Activated CD8-positive, alpha-beta T cell treated with anti-CD3 and anti-CD28 coated beads for 36 hours (primary cell): Measurements from ENCODE around the gene C2. TPM values are rescaled to one million over a fixed set of nuclear protein-coding genes. Genes with fewer than 3 reads are reported as not detected.
"Not testable (repeated sequence)": the region's sequence is repeated elsewhere in the genome, so short reads cannot be mapped to it uniquely, and the experiment has no call there.

Experiments used
- ATAC-seq: fragments of 200-7000 bp; cut with Tn5 transposase; one replicate; pipeline ENCODE4 v1.10.0; 2021; ENCODE audit warnings: mild to moderate bottlenecking, moderate library complexity
- CTCF ChIA-PET: fragments of 350-600 bp; sonication (Branson Sonifier 250); formaldehyde crosslinking; loops from one replicate; lab custom pipeline; 2021; ENCODE audit warnings: antibody characterized with exemption; lab: Charles Lee
- POLR2A ChIA-PET: fragments of 350-600 bp; sonication (Branson Sonifier 250); formaldehyde crosslinking; loops from one replicate; lab custom pipeline; 2021; ENCODE audit warnings: antibody characterized with exemption; lab: Charles Lee
- DNase-seq: peaks from one replicate; pipeline ENCODE4 v3.0.0-alpha.2; 2020
- H3K27ac Mint-ChIP-seq: one replicate; pipeline ENCODE4 v1.8.0; 2021; ENCODE audit warnings: mild to moderate bottlenecking, mixed read lengths
- H3K27me3 Mint-ChIP-seq: one replicate; pipeline ENCODE4 v1.8.0; 2021; ENCODE audit warnings: mixed read lengths
- H3K36me3 Mint-ChIP-seq: one replicate; pipeline ENCODE4 v1.8.0; 2021; ENCODE audit warnings: low read depth, mixed read lengths
- H3K4me1 Mint-ChIP-seq: one replicate; pipeline ENCODE4 v1.8.0; 2021; ENCODE audit warnings: low read depth, mixed read lengths
- H3K4me3 Mint-ChIP-seq: one replicate; pipeline ENCODE4 v1.8.0; 2021; ENCODE audit warnings: mild to moderate bottlenecking, moderate library complexity, mixed read lengths
- H3K9me3 Mint-ChIP-seq: one replicate; pipeline ENCODE4 v1.8.0; 2021; ENCODE audit warnings: mixed read lengths
- CTCF ChIP-seq: fragments of 200-600 bp; IDR thresholded peaks from one replicate; pipeline ENCODE4 v1.8.0; 2022; ENCODE audit warnings: antibody characterized with exemption, mild to moderate bottlenecking
- intact Hi-C: fragments of 100-400 bp; cut with micrococcal nuclease; formaldehyde crosslinking; loops from one replicate; pipeline ENCODE4 v1.10.0; 2022
- total RNA-seq, 2 experiments: library from RNA; stranded (reverse); gene quantifications; one replicate each; pipeline ENCODE4 v1.2.3, GENCODE V29; 2021

C2 gene
- total RNA-seq, 2 experiments from 2014 or later: 0.99 to 1.4 TPM

- CTCF ChIA-PET: interaction anchor here (1.4 to 2.9 kb wide), 2 partner anchors 11 to 19 kb away, joined by 3 to 16 read pairs; partner anchors contain the start of gene SKIC2
- intact Hi-C loops: no loop called here
- no peak for ATAC-seq
These were observed 43.2 kb downstream of the C2 start for GRCh38 chr6:31970604-31971271.

DNA sequence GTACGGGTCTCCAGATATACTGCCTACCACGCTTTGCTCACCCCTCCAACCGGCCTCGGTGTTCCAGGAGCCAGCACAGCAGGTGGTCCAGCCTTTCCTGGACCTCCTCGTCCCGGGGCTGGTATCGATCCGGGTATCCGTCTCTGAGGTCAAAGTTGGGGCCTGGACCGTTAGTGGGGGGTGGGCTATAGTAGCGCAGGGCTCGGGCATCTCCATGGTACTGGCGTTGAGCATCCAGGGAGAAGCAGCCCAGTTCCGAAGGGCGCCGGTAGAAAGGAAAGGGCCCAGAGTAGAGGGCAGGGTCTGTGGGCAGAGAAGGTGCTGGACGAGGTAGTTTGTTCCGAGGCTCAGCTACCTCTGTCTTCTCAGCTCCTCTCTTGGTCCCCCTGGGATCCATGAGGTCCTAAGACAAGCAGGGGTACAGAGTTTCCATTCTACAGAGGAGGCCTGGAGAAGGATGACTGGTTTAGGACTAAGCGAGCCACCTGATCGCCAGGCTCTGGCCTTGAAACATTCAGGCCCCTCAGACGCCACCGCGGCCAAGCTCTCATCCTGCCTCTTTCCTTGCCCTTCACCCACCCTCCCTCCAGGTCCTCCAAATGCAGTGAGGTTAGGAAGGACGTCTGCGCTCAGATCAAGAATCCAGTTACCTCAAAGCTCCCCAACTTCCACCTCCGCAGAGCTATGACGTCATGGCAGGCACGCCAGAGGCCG lies 43.9 kb downstream of the C2 start:
- ATAC-seq: no peak
- POLR2A ChIA-PET: interaction anchor here (0.7 to 9.3 kb wide), 16 partner anchors 9 to 431 kb away, joined by 3 to 85 read pairs (median 3); partner anchors contain the start of genes BAG6, C6orf47, MSH5 and NELFE
- TF ChIP-seq CTCF: no peak
- H3K9me3 Mint-ChIP-seq: no peaks in the 10 kb centered on the region
- peak overlapping the region; percentile 99 for H3K27ac Mint-ChIP-seq
- CTCF ChIA-PET: interaction anchor here (1.0 to 2.9 kb wide), 4 partner anchors 12 to 73 kb away, joined by 3 to 16 read pairs (median 4); partner anchors contain the start of gene SKIC2
- peaks cover 21% of the 10 kb centered on the region for H3K36me3 Mint-ChIP-seq
- H3K4me3 Mint-ChIP-seq: peak overlapping the region; percentile 94
- peaks cover 2% of the 10 kb centered on the region for H3K27me3 Mint-ChIP-seq
- DNase-seq: no peak
- intact Hi-C loops: no loop called here
- peaks cover 31% of the 10 kb centered on the region for H3K4me1 Mint-ChIP-seq

More at GRCh38 chr6:31970604-31971271, 43.2 kb downstream of the C2 start:
- peaks cover 2% of the 10 kb centered on the region for H3K27me3 Mint-ChIP-seq
- peaks cover 21% of the 10 kb centered on the region for H3K36me3 Mint-ChIP-seq
- H3K9me3 Mint-ChIP-seq: no peaks in the 10 kb centered on the region
- POLR2A ChIA-PET: interaction anchor here (0.8 to 9.3 kb wide), 8 partner anchors 9 to 338 kb away, joined by 3 to 85 read pairs (median 5); partner anchors contain the start of genes C6orf47, NELFE and SKIC2
- peak overlapping the region; percentile 99 for H3K27ac Mint-ChIP-seq
- no peak for TF ChIP-seq CTCF
- H3K4me1 Mint-ChIP-seq: peaks cover 31% of the 10 kb centered on the region
- DNase-seq: no peak
- peak overlapping the region; percentile 94 for H3K4me3 Mint-ChIP-seq

DNA sequence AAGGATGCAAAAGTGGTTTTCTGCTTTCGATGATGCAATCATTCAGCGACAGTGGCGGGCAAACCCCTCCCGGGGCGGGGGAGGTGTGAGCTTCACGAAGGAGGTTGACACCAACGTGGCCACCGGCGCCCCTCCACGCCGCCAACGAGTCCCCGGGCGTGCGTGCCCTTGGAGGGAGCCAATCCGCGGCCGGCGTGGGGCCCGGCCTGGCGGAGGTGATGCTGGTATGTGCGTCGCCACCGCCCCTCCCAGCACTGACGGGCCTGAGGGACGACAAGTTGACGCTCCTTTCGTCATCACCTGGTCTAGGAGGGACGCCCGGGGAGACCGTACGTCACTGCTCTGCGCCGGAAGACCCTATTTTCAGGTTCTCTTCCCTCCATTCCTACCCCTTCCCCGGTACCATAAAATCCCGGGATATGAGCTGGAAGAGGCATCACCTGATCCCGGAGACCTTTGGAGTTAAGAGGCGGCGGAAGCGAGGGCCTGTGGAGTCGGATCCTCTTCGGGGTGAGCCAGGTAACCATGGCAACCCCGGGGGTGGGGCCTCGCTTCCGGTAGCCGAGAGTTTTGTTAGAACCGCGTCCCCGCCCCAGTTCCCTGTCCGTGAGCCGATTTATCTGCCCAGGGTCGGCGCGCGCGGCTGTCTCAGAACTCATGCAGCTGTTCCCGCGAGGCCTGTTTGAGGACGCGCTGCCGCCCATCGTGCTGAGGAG lies 44.6 kb downstream of the C2 start, which contains the start of gene DXO:
TSS of gene DXO (minus strand) at position 146 of the 716 bp plus-strand sequence. CDS start 463 bp downstream, outside the sequence.
- ATAC-seq: peak; percentile 95
- peak within 1 kb of the TSS; percentile 94 for H3K4me3 Mint-ChIP-seq
- peak within 1 kb of the TSS; percentile 99 for H3K27ac Mint-ChIP-seq
- H3K27me3 Mint-ChIP-seq: peaks cover 2% of the 10 kb centered on the region
- peak; percentile 99 for DNase-seq
- ChIA-PET CTCF (interaction anchor here (1.0 to 2.9 kb wide), 4 partner anchors 13 to 74 kb away, joined by 3 to 16 read pairs (median 4); partner anchors contain the start of gene SKIC2), POLR2A (interaction anchor here (0.6 to 9.3 kb wide), 17 partner anchors 10 to 431 kb away, joined by 3 to 85 read pairs (median 3); partner anchors contain the start of genes BAG6, C6orf47, MSH5 and NELFE)
- H3K36me3 Mint-ChIP-seq: peaks cover 24% of the 10 kb centered on the region
- no peak for TF ChIP-seq CTCF
- peaks cover 33% of the 10 kb centered on the region for H3K4me1 Mint-ChIP-seq
- H3K9me3 Mint-ChIP-seq: no peaks in the 10 kb centered on the region
- intact Hi-C loops: no loop called here

DNA sequence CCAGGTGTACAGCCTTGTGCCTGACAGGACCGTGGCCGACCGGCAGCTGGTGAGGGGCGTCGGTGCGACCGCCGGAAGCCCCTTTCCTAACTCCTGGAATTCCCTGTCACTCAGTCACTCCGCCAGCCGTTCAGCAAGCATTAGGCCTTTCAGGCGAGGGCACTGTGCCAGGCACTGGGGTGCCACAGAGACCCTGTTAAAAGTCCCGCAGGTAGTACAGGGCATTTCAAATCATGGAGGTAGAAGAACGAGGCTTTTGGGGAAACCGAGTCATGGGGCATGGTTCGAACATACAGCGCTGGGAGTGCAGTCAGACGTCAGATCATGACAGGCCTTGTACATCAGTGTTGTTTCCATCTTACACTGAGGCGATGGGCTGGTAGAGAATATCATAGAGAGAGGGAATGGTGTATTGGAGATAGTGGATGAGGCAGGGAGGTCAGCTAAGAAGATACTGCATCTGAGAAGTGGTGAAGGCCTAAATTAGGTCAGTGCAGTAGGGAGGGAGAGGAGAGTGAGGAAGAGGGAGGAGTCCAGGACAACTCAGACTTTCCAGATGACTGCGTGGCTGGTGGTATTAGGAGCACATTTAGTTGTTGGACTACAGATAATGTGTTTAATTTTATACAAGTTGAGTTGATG lies 45.3 kb downstream of the C2 start:
- no peak for ATAC-seq
- intact Hi-C loops: no loop called here
- peak; percentile 63 for DNase-seq
- POLR2A ChIA-PET: interaction anchor here (0.6 to 9.3 kb wide), 10 partner anchors 11 to 432 kb away, joined by 3 to 85 read pairs (median 4); partner anchors contain the start of genes BAG6, C6orf47, NELFE and SKIC2
- no peak for TF ChIP-seq CTCF
- Mint-ChIP-seq H3K27ac (peak overlapping the region; percentile 99), H3K36me3 (peaks cover 18% of the 10 kb centered on the region), H3K27me3 (peaks cover 2% of the 10 kb centered on the region), H3K4me1 (peaks cover 33% of the 10 kb centered on the region), H3K9me3 (no peaks in the 10 kb centered on the region), H3K4me3 (peak overlapping the region; percentile 94)
- CTCF ChIA-PET: interaction anchor here (1.0 to 2.9 kb wide), 2 partner anchors 21 to 75 kb away, joined by 4 to 16 read pairs; no protein-coding TSS in a partner anchor

DNA sequence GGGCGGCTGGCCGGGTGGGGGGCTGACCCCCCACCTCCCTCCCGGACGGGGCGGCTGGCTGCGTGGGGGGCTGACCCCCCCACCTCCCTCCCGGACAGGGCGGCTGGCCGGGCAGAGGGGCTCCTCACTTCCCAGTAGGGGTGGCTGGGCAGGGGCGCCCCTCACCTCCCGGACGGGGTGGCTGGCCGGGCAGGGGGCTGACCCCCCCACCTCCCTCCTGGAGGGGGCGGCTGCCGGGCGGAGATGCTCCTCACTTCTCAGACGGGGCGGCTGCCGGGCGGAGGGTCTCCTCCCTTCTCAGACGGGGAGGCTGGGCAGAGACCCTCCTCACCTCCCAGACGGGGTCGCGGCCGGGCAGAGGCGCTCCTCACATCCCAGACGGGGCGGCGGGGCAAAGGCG lies 48.5 kb downstream of the C2 start:
- CTCF ChIA-PET, H3K36me3 Mint-ChIP-seq, H3K4me3 Mint-ChIP-seq, intact Hi-C loops, DNase-seq, ATAC-seq, H3K27ac Mint-ChIP-seq, H3K9me3 Mint-ChIP-seq, H3K27me3 Mint-ChIP-seq: not testable (repeated sequence)
- peaks cover 32% of the 10 kb centered on the region for H3K4me1 Mint-ChIP-seq
- POLR2A ChIA-PET: interaction anchor here (9.3 kb wide), 1 partner anchor 18 kb away, joined by 85 read pairs; the partner anchor contains the start of genes NELFE and SKIC2
